ENCODE results near the gene SEC14L1. TPM values are rescaled to one million over a fixed set of nuclear protein-coding genes. Genes with fewer than 3 reads are reported as not detected.

Gene SEC14L1
- total and polyA plus RNA-seq, 2 of the 8 experiments (the other 6 are each of a cell fraction or from before 2014, with no cell fraction given) = 27.2 to 74.4 TPM

DNA sequence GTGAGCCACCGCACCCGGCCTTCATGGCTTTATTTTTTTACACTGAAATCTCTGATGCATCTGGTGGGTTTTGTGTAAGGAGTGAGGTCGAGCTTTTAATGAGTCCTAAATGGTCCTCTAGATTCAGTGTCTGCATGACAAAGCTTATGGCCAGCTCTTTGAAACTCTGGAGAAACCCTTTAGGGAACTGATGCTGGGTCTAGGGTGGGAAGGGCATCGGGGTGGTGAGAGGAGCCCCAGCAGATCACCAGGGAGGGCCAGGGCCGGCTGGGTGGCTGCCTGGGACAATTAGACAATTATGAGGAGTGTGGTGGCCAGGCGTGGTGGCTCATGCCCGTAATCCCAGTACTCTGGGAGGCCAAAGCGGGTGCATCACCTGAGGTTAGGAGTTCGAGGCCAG is 93.9 kb downstream of the SEC14L1 start:
- TF ChIP-seq CHD2 (IDR thresholded peaks at IDR 0.05; ENCODE audit: low read length) (no peak), JUND (IDR thresholded peaks at IDR 0.05; ENCODE audit: low read length) (no peak), POLR2AphosphoS5 (IDR thresholded peaks at IDR 0.05; ENCODE audit: low read depth, low read length) (no peak)
- no peak overlapping the region for H3K9ac ChIP-seq (replicated peaks in 1 of 4; ENCODE audit: extremely low read depth in 1 of 4, low read depth in 3 of 4, low read length in 3 of 4)
- no peaks in the 10 kb centered on the region for H3K79me2 ChIP-seq (ENCODE audit: control insufficient read depth in 1 of 2, insufficient read depth in 2 of 2, low read length in 2 of 2)
- H3K56ac ChIP-seq (replicated peaks; ENCODE audit: insufficient read length, low read depth, low read length) = no peak overlapping the region
- POLR2A ChIA-PET (ENCODE audit: partially characterized antibody) = no interaction called here
- no peak overlapping the region for H4K5ac ChIP-seq (ENCODE audit: insufficient read length, low read depth, low read length)
- no peak overlapping the region for H3K4me2 ChIP-seq (ENCODE audit: insufficient read depth in 1 of 2, low read depth in 2 of 2, low read length in 2 of 2)
- H3K9me3 ChIP-seq (ENCODE audit: insufficient read depth in 2 of 2, low read depth in 1 of 2, low read length in 1 of 2) = no peaks in the 10 kb centered on the region
- no peak overlapping the region for H4K8ac ChIP-seq (ENCODE audit: extremely low read depth, insufficient read depth, low read length)
- H3K27me3 ChIP-seq (replicated peaks in 1 of 4; ENCODE audit: control insufficient read depth in 3 of 4, extremely low read depth in 1 of 4, insufficient read depth in 3 of 4, low read length in 3 of 4) = no peaks in the 10 kb centered on the region
- H4K91ac ChIP-seq (replicated peaks; ENCODE audit: insufficient read length, low read length) = no peak overlapping the region
- no peak overlapping the region for H2BK15ac ChIP-seq (ENCODE audit: low read length)
- H3K18ac ChIP-seq (ENCODE audit: extremely low read depth, low read length) = no peak overlapping the region
- H3K4ac ChIP-seq (replicated peaks; ENCODE audit: insufficient read length, low read depth, low read length) = no peak overlapping the region
- no peak overlapping the region for H2BK5ac ChIP-seq (ENCODE audit: low read depth, low read length)
- H4K20me1 ChIP-seq (replicated peaks in 1 of 2; ENCODE audit: control insufficient read depth in 1 of 2, insufficient read depth in 2 of 2, low read length in 2 of 2) = no peaks in the 10 kb centered on the region
- no peaks in the 10 kb centered on the region for H3K36me3 ChIP-seq (ENCODE audit: control insufficient read depth in 2 of 4, insufficient read depth in 4 of 4, low read length in 3 of 4)
- no peak overlapping the region for H2BK20ac ChIP-seq (ENCODE audit: low read length)
- WGBS, 2 experiments (ENCODE audit: extremely low coverage in 1 of 2, insufficient coverage in 1 of 2, insufficient read length in 1 of 2, insufficient replicate concordance in 2 of 2, low coverage in 1 of 2, low lambda C conversion rate in 2 of 2, missing lambda C conversion rate in 1 of 2) = 91% methylated on average over 9 of the region's 9 CpGs; no CpG with 5 or more reads in 1 of the 2 experiments
- no peak overlapping the region for H3K4me3 ChIP-seq (ENCODE audit: extremely low read depth in 1 of 4, insufficient read depth in 2 of 4, low read depth in 3 of 4, low read length in 4 of 4)
- H3K79me1 ChIP-seq (ENCODE audit: low read depth, low read length) = no peaks in the 10 kb centered on the region
- FAIRE-seq (no peak), DNase-seq (ENCODE audit: low read depth in 1 of 2, low spot score in 2 of 2) (no peak)
- no peak overlapping the region for H3K14ac ChIP-seq (ENCODE audit: insufficient read length)
- H3K4me1 ChIP-seq (replicated peaks in 1 of 4; ENCODE audit: control insufficient read depth in 3 of 4, insufficient read depth in 4 of 4, low read length in 3 of 4) = no peaks in the 10 kb centered on the region
- CTCF ChIA-PET (ENCODE audit: partially characterized antibody) = interaction anchor here (1.1 to 1.5 kb wide), 5 partner anchors 20 to 146 kb away, joined by 3 to 6 read pairs (median 3); no protein-coding TSS in a partner anchor
- H2BK12ac ChIP-seq (ENCODE audit: low read depth, low read length) = no peak overlapping the region
- H2AK5ac ChIP-seq (ENCODE audit: low read depth, low read length) = no peak overlapping the region
- no peak overlapping the region for H2AFZ ChIP-seq (ENCODE audit: low read length)
- H3K23me2 ChIP-seq (ENCODE audit: low read depth, low read length) = no peaks in the 10 kb centered on the region; the same call in 1 of the 2 replicates
- no peak overlapping the region for H3K23ac ChIP-seq (ENCODE audit: insufficient read length)
- no peak overlapping the region for H2BK120ac ChIP-seq (replicated peaks; ENCODE audit: low read depth, low read length)
- no peak overlapping the region for H3K27ac ChIP-seq (ENCODE audit: low read depth, low read length)
